Stimulated activated CD4-positive, alpha-beta T cell treated with anti-CD3 and anti-CD28 coated beads, Interleukin-2, amount 100 ng/mL, for 48 hours (primary cell): ENCODE data around the gene HABP2.

Experiments
- DNase-seq, 2 donors: peaks; one replicate each; pipeline ENCODE4 v3.0.0-alpha.2; 2020

The HABP2 gene

DNA sequence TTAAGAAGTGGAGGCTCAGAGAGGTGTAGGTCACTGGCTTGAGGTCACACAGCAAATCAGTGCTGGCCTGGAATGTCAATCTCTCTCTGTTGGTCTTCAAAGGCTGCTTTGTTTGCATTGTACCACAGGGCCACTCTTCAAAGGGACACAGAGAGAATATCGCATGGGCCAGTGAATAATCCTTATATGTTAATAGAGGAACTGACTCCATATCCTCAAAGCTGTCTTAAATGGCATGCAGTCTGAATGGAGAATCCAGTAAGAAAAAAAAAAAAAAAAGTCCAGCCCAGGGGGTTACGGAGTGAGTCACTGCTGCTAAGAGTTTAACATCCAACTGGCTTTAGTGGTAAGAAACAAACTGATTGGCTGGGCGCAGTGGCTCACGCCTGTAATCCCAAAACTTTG is 56.9 kb downstream of the HABP2 start:
- no peak for DNase-seq

GRCh38 chr10:113610631-113611601 is 58.1 kb downstream of the HABP2 start:
- no peak for DNase-seq

GRCh38 chr10:113612154-113612553 is 59.3 kb downstream of the HABP2 start:
- DNase-seq, result no peak

DNA sequence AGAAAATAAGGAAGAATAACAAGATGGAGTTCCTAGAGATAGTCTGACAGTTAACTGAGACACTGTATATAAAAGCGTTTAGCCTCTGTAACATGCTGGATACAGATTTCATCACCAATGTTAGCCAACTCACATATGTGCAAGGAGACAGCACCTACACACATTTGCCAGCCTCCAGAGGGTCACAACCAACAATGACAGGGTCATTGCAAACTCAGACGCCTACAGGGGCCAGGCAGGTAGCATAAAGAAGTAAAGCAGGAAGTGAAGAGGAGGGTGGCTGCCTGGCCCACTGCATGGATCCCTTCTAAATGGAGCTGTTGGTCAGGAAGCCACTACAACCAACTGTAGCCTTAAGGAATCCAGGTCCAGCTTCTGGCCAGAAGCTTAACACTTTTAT is 60.6 kb downstream of the HABP2 start:
- no peak for DNase-seq

- DNase-seq, result no peak
These were observed 61.3 kb downstream of the HABP2 start for GRCh38 chr10:113613977-113614690.

DNA sequence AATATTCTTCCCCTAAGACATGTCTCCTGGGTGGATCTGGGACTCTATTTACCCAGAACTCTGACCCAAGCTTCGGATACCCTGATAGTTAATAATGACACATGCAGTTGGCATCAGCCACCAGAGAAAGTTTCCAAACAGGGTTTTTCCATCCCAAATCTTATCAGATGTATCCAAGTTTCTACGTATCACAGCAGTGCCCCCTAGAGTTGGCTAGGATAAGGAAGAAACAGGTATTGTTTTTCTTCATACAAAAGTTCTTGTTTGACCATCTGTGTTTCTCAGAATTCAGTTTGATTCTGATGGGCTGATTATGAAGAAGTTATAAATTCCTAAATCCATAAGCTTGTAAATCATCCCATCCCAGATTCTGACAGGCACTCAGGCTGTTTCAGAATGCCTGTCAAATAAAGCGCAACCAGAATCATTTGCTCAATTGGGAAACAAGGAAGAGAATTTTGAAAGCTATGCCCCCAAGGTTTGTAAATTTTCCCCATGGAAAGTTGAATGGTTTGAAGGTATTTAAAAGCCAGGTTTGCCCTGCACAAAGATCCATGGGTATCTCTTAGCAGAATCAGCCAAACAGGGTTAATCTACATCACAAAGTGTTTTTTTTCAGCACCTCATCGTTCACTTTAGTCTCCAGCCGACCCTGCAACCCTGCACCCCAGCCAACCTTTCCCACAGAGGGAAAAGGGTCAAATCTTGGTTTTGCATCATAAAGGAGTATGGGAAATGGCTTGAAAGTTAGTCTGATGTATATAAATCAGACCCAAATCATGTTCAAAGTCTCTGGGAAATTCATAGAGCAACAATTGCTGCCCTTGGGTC is 63.6 kb downstream of the HABP2 start:
- no peak for DNase-seq

DNA sequence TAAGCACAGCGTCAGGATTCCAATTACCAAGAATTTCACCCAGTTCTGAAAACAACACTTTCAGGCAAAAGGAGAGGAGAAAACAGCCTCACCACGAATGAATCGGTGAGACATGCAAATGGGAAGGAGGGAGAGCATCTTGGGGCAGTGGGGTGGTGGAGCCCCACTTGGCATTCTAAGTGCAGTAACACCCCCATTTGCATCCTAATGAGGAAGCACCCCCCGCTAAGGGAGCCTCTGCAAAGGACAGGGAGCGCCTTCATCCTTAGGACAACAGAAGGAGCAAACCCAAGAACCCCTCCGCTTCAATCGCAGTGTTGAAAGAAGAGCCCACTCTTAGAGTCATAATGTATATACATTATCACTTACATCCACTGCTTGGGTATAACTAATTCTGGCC is 64.2 kb downstream of the HABP2 start:
- DNase-seq, result no peak

GRCh38 chr10:113618338-113618737 is 65.5 kb downstream of the HABP2 start:
- DNase-seq, result no peak

- no peak for DNase-seq
These were observed 66.5 kb downstream of the HABP2 start for GRCh38 chr10:113619401-113619800.

DNA sequence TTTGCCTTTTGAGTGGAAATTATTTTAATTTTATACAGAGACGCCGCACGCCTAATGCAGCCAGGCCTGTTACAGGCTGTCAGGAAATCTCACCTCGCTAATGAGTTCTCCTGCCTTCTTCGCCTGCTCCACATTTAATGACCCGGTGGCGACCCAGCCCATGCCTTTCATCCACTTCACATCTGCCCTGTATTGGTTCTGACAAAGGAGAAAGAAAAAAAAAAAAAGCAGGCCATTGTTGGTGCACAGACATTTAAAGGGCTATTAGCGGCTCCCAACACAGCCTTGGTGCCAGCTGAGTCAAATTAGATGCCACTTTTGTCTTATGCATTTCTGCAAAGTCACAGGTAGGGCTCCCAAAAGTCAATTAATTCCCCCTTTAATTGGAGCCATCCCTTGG is 67.7 kb downstream of the HABP2 start:
- DNase-seq, result no peak

DNA sequence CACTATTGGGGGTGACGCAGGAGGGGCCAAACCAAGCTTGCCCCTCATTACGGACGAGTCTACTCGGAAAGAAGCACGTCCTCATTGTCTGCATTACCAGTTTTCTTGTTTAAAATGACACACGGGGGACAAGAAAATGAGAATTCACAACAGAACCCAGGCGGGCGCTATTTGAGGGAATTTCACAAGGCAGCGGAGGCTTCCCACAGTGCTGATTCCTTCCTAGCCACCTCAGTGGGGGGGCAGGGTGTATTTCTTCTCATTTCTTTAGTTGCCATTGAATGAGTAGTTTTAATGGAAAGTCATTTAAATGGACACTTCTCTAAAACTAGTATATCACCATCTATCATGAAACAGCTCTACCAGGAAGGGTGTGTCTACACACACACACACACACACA is 68.1 kb downstream of the HABP2 start:
- no peak for DNase-seq

GRCh38 chr10:113621799-113622198 is 68.9 kb downstream of the HABP2 start:
- no peak for DNase-seq

- no peak for DNase-seq
These were observed 70.0 kb downstream of the HABP2 start for GRCh38 chr10:113622831-113623230.

DNA sequence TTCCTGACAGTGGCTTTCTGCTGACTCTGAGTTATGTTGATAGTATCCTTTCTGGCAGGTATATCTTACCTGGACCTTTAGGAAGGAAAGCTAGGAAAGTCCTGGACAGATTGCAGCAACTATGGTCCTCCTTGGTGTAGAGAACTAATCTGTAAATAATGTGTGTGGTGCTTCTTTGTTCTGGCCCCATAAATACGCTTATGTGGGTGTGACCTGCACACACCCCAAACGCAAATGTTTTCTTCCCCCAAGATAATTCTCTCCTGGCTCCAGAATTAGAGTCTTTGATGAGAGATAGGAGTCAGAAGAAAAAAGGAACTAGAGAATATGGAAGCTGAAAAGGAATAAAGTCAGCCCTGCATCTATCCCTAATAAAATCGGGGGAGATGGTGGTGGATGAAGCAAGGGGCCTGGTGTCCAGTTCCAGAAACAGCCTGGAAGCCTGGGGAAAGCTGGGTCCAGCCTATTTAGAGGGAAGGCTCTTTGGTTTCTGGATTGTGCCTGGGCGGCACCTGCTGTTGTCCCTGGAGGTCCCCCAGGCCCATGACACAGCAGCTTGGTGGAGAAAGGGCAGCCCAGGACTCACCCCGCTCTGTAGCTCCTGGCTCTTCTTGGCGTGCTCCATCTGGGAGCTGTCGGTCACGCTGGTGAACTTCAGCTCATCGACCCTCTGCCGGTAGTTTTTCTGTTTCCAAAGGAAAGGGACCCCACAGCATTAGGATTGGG is 72.8 kb downstream of the HABP2 start:
- DNase-seq, result no peak

- no peak for DNase-seq
These were observed 74.0 kb downstream of the HABP2 start for GRCh38 chr10:113626809-113627355.

- DNase-seq, result no peak
These were observed 75.0 kb downstream of the HABP2 start for GRCh38 chr10:113627836-113628235.

- no peak for DNase-seq
These were observed 75.8 kb downstream of the HABP2 start for GRCh38 chr10:113628607-113629153.

DNA sequence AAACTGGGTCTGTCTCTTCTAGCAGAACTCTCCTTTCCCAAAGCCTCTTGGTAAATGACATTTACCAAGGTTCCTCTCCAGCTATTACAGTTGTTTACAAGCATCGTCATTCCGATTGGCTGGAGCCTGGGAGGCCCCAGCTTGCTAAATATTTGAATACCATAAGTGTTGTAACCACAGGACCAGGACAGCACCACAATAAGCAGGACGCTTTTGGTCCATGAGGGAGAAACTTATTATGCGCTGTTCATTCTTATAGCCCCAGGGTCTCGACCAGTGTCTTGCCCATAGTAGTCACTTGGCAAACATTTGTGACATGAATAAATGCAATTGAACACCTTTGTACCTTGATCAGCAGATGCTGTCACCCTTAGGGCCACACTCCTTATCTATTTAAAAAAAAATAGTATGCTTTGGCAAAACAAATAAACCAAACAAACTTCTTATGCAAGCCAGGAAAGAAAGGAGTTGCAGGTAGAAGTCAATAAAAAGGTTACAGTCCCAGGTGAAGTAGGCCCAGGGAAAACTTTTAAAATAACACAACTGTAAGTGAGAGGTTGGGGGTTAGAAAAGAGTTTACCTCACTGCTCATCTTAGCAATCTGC is 78.2 kb downstream of the HABP2 start:
- DNase-seq, result no peak

DNA sequence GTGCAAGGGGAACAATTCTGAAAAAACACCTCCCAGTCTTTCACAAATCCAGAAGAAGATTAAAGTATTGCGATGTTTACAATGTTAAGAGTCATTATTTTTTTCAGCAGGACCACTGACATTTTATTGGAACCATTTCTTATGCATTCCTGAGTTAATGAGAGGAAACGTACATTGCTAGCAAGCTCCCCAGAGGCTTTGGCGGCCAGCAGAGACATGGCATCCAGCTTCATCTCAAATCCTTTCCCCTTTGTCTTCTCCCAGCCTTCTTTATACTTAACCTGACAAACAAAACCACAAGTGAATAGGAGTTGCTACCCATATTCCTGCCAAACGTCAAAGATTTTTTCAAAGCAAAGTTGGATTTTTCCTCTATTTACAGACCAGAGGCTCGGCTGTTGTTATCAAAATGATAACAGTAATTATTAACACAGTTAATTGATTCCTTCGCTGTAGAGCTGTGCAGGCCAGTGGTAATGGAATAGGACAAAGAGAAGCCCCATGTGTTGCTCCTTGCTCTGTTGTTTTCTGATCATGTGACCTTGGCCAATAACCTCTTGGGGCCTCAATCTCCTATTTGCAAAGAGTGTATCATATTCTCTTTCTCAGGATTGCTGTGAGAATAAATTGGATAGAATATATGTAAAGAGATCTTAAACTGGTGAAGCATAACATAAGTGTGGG is 79.0 kb downstream of the HABP2 start:
- no peak for DNase-seq
